GM23338 (cell line): ENCODE results near the gene KCTD14.

Experiments used
- EZH2 ChIP-seq: fragments of 200-600 bp; sonication (generic); IDR thresholded peaks from one replicate; pipeline ENCODE4 v1.8.0; 2017; ENCODE audit warnings: antibody characterized with exemption, mild to moderate bottlenecking, low read depth; ENCODE audit not compliant: unreplicated experiment
- EZH2phosphoT487 ChIP-seq: fragments of 200-600 bp; sonication (generic); IDR thresholded peaks from one replicate; pipeline ENCODE4 v1.8.1; 2018; ENCODE audit warnings: antibody characterized with exemption; ENCODE audit not compliant: unreplicated experiment
- JUNB ChIP-seq: IDR thresholded peaks from one replicate; pipeline ENCODE4 v1.6.1; 2016; ENCODE audit warnings: antibody characterized with exemption; ENCODE audit not compliant: unreplicated experiment
- POLR2AphosphoS5 ChIP-seq: IDR thresholded peaks from 2 replicates; pipeline ENCODE4 v1.6.1; 2016; ENCODE audit warnings: antibody characterized with exemption, low read depth
- REST ChIP-seq: IDR thresholded peaks from one replicate; pipeline ENCODE4 v1.6.1; 2018; ENCODE audit warnings: antibody characterized with exemption; ENCODE audit not compliant: unreplicated experiment
- ZNF331 ChIP-seq: fragments of 250-450 bp; sonication (Bioruptor Pico); IDR thresholded peaks from 2 replicates; pipeline ENCODE4 v1.5.0; 2020; ENCODE audit warnings: low read depth, mild to moderate bottlenecking, moderate library complexity
- TF ChIP-seq, protein P1 (sequence below), 2 experiments: fragments of 200-600 bp in 1 of 2; sonication (generic) in 1 of 2; conservative IDR thresholded peaks; 2 replicates each; pipeline versions ENCODE4 v1.5.1 to v1.6.1; 2016 to 2017; ENCODE audit warnings: antibody characterized with exemption in 2 of 2, low read depth in 2 of 2, mild to moderate bottlenecking in 2 of 2, moderate library complexity in 1 of 2

DNA sequence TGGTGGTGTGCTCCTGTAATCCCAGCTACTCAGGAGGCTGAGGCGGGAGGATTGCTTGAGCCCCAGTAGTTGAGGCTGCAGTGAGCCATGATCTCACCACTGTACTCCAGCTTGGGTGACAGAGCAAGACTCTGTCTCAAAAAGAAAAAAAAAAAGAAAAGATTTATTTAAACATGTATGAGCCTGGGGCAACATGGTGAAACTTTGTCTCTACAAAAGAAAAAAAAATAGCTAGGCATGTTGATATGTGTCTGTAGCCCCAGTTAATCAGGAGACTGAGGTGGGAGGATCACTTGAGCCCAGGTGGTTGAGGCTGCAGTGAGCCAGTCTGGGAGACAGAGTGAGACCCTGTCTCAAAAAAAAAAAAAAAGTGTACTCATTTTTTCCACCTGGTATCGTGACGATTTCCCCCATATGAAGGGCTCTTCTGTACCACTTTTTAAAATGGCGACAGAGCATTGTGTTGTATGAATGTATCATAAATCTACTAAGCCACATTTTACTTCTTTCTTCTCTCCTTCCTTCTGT is 16.4 kb upstream of the KCTD14 start:
- TF ChIP-seq, protein P1, sequence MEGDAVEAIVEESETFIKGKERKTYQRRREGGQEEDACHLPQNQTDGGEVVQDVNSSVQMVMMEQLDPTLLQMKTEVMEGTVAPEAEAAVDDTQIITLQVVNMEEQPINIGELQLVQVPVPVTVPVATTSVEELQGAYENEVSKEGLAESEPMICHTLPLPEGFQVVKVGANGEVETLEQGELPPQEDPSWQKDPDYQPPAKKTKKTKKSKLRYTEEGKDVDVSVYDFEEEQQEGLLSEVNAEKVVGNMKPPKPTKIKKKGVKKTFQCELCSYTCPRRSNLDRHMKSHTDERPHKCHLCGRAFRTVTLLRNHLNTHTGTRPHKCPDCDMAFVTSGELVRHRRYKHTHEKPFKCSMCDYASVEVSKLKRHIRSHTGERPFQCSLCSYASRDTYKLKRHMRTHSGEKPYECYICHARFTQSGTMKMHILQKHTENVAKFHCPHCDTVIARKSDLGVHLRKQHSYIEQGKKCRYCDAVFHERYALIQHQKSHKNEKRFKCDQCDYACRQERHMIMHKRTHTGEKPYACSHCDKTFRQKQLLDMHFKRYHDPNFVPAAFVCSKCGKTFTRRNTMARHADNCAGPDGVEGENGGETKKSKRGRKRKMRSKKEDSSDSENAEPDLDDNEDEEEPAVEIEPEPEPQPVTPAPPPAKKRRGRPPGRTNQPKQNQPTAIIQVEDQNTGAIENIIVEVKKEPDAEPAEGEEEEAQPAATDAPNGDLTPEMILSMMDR (conservative IDR thresholded peaks at IDR 0.05; ENCODE audit: low read depth in 2 of 2), result no peak
- no peak for TF ChIP-seq POLR2AphosphoS5
- no peak for TF ChIP-seq REST
- TF ChIP-seq EZH2phosphoT487, result no peak
- TF ChIP-seq JUNB, result no peak
- no peak for TF ChIP-seq EZH2
- no peak for TF ChIP-seq ZNF331 (CRISPR knock-in tag)
